HUES48 (cell line): Measurements from ENCODE around the gene STX18.
A peak's percentile ranks its signal among the peaks of the same experiment; 100 is the strongest.

ENCODE experiments used
- H3K27ac ChIP-seq: one replicate; pipeline ENCODE4 v1.7.0; 2013; ENCODE audit warnings: low read depth, low read length, inconsistent platforms
- H3K27me3 ChIP-seq: 2 replicates; pipeline ENCODE4 v1.6.1; 2013; ENCODE audit warnings: mild to moderate bottlenecking, low read length; ENCODE audit not compliant: control insufficient read depth, insufficient read depth
- H3K36me3 ChIP-seq: 2 replicates; pipeline ENCODE4 v1.6.1; 2013; ENCODE audit warnings: low read length; ENCODE audit not compliant: control insufficient read depth, insufficient read depth
- H3K4me1 ChIP-seq: 2 replicates; pipeline ENCODE4 v1.6.1; 2013; ENCODE audit warnings: mild to moderate bottlenecking, low read length; ENCODE audit not compliant: control insufficient read depth, insufficient read depth
- H3K4me3 ChIP-seq: 2 replicates; pipeline ENCODE4 v1.5.1; 2013; ENCODE audit warnings: mild to moderate bottlenecking, low read depth, low read length
- H3K9ac ChIP-seq: 2 replicates; pipeline ENCODE4 v1.6.1; 2013; ENCODE audit warnings: mild to moderate bottlenecking, low read depth, low read length, moderate library complexity
- H3K9me3 ChIP-seq: 2 replicates; pipeline ENCODE4 v1.6.1; 2013; ENCODE audit warnings: low read length; ENCODE audit not compliant: control insufficient read depth, insufficient read depth

The STX18 gene

GRCh38 chr4:4460759-4461158 lies 81.1 kb downstream of the STX18 start:
- no peak overlapping the region for H3K9ac ChIP-seq
- H3K4me1 ChIP-seq, result peaks cover 60% of the 10 kb centered on the region
- H3K36me3 ChIP-seq, result peaks cover 5% of the 10 kb centered on the region; the same call in 1 of the 2 replicates
- H3K27me3 ChIP-seq, result no peaks in the 10 kb centered on the region
- no peak overlapping the region for H3K4me3 ChIP-seq
- H3K9me3 ChIP-seq, result no peaks in the 10 kb centered on the region
- no peak overlapping the region for H3K27ac ChIP-seq

GRCh38 chr4:4459181-4459580 lies 82.7 kb downstream of the STX18 start:
- Histone ChIP-seq H3K27ac (no peak overlapping the region), H3K27me3 (no peaks in the 10 kb centered on the region), H3K4me1 (peaks cover 58% of the 10 kb centered on the region), H3K4me3 (no peak overlapping the region), H3K36me3 (peaks cover 5% of the 10 kb centered on the region; the same call in 1 of the 2 replicates), H3K9me3 (no peaks in the 10 kb centered on the region), H3K9ac (no peak overlapping the region)

GRCh38 chr4:4457803-4458553 lies 83.9 kb downstream of the STX18 start:
- peak overlapping the region; percentile 54 for H3K27ac ChIP-seq
- H3K4me1 ChIP-seq, result peaks cover 46% of the 10 kb centered on the region
- no peaks in the 10 kb centered on the region for H3K9me3 ChIP-seq
- H3K9ac ChIP-seq, result no peak overlapping the region
- H3K36me3 ChIP-seq, result peaks cover 8% of the 10 kb centered on the region; the same call in 1 of the 2 replicates
- no peaks in the 10 kb centered on the region for H3K27me3 ChIP-seq
- peak overlapping the region; percentile 11; the same call in 1 of the 2 replicates for H3K4me3 ChIP-seq

GRCh38 chr4:4456816-4457578 lies 84.9 kb downstream of the STX18 start:
- no peaks in the 10 kb centered on the region for H3K9me3 ChIP-seq
- H3K4me3 ChIP-seq, result no peak overlapping the region
- H3K36me3 ChIP-seq, result peaks cover 8% of the 10 kb centered on the region; the same call in 1 of the 2 replicates
- no peak overlapping the region for H3K9ac ChIP-seq
- H3K27ac ChIP-seq, result peak overlapping the region; percentile 54
- H3K27me3 ChIP-seq, result no peaks in the 10 kb centered on the region
- peaks cover 37% of the 10 kb centered on the region for H3K4me1 ChIP-seq

- no peaks in the 10 kb centered on the region for H3K9me3 ChIP-seq
- H3K27me3 ChIP-seq, result no peaks in the 10 kb centered on the region
- peaks cover 8% of the 10 kb centered on the region; the same call in 1 of the 2 replicates for H3K36me3 ChIP-seq
- H3K27ac ChIP-seq, result no peak overlapping the region
- no peak overlapping the region for H3K4me3 ChIP-seq
- H3K9ac ChIP-seq, result no peak overlapping the region
- peaks cover 32% of the 10 kb centered on the region for H3K4me1 ChIP-seq
These were observed 85.5 kb downstream of the STX18 start for GRCh38 chr4:4456351-4456750.

- peaks cover 32% of the 10 kb centered on the region for H3K4me1 ChIP-seq
These were observed 86.5 kb downstream of the STX18 start for GRCh38 chr4:4455210-4455865.

GRCh38 chr4:4446434-4446833 lies 95.4 kb downstream of the STX18 start:
- H3K27ac ChIP-seq, result no peak overlapping the region
- H3K4me3 ChIP-seq, result no peak overlapping the region
- H3K36me3 ChIP-seq, result no peaks in the 10 kb centered on the region

More at GRCh38 chr4:4455210-4455865, 86.5 kb downstream of the STX18 start:
- Histone ChIP-seq H3K36me3 (peaks cover 8% of the 10 kb centered on the region; the same call in 1 of the 2 replicates), H3K9me3 (no peaks in the 10 kb centered on the region), H3K27ac (no peak overlapping the region), H3K27me3 (no peaks in the 10 kb centered on the region), H3K4me3 (no peak overlapping the region), H3K9ac (no peak overlapping the region)

GRCh38 chr4:4443821-4444220 lies 98.0 kb downstream of the STX18 start:
- 0 out of 2 replicates have a peak, but pooled peaks cover 3% of the 10 kb centered on the region for H3K4me1 ChIP-seq
- no peak overlapping the region for H3K9ac ChIP-seq
- H3K36me3 ChIP-seq, result no peaks in the 10 kb centered on the region
- no peaks in the 10 kb centered on the region for H3K27me3 ChIP-seq
- H3K9me3 ChIP-seq, result no peaks in the 10 kb centered on the region
- no peak overlapping the region for H3K27ac ChIP-seq
- H3K4me3 ChIP-seq, result no peak overlapping the region

More at GRCh38 chr4:4446434-4446833, 95.4 kb downstream of the STX18 start:
- no peaks in the 10 kb centered on the region for H3K9me3 ChIP-seq
- H3K9ac ChIP-seq, result no peak overlapping the region
- no peaks in the 10 kb centered on the region for H3K27me3 ChIP-seq
- H3K4me1 ChIP-seq, result 0 out of 2 replicates have a peak, but pooled peaks cover 3% of the 10 kb centered on the region

- H3K4me3 ChIP-seq, result no peak overlapping the region
- H3K4me1 ChIP-seq, result 0 out of 2 replicates have a peak, but pooled peaks cover 3% of the 10 kb centered on the region
- no peak overlapping the region for H3K27ac ChIP-seq
- H3K27me3 ChIP-seq, result no peaks in the 10 kb centered on the region
- no peaks in the 10 kb centered on the region for H3K9me3 ChIP-seq
- H3K9ac ChIP-seq, result no peak overlapping the region
- peaks cover 10% of the 10 kb centered on the region; the same call in 1 of the 2 replicates for H3K36me3 ChIP-seq
These were observed 101.4 kb downstream of the STX18 start for GRCh38 chr4:4440333-4441061.

GRCh38 chr4:4439782-4440181 lies 102.1 kb downstream of the STX18 start:
- Histone ChIP-seq H3K4me1 (0 out of 2 replicates have a peak, but pooled peaks cover 3% of the 10 kb centered on the region), H3K9me3 (no peaks in the 10 kb centered on the region), H3K9ac (no peak overlapping the region), H3K27me3 (no peaks in the 10 kb centered on the region), H3K4me3 (no peak overlapping the region), H3K27ac (no peak overlapping the region), H3K36me3 (peaks cover 10% of the 10 kb centered on the region; the same call in 1 of the 2 replicates)
